Measurements from ENCODE around the gene ENKD1. TPM values are rescaled to one million over a fixed set of nuclear protein-coding genes. Genes with fewer than 3 reads are reported as not detected.

The ENKD1 gene
- total RNA-seq, 1 experiment from 2014 or later = 11.9 TPM

DNA sequence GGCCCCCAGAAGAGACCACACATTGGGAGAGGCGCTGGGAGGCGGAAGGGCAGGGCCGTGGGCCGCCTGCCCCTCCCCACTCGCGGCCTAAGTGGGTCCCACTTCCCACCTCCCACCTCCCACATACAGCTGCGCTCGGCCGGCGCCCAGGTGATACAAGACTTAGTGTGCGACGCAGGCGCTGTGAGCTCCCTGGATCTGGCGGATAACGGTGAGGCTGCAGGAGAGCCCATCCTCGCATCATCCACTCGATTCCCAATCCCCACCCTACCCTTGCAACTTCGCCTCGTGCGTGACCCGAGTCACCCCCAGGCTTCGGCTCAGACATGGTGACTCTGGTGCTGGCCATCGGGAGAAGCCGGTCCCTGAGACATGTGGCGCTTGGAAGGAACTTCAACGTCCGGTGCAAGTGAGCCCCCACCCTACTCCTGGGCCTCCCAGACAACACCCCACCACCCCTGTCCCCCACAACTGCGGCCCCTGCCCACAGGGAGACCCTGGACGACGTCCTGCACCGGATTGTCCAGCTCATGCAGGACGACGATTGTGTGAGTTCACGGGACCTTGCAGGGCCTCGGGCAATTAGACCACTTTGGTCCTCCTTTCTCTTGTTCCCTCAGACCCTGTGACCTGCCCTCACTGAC, 17.7 kb downstream of the ENKD1 start:
- Mint-ChIP-seq H3K36me3 (no peaks in the 10 kb centered on the region; the same call in 1 of the 2 replicates), H3K9me3 (no peaks in the 10 kb centered on the region), H3K27me3 (ENCODE audit: low read depth) (peaks cover 84% of the 10 kb centered on the region), H3K27ac (no peak overlapping the region), H3K4me3 (peak overlapping the region; percentile 52), H3K4me1 (peaks cover 12% of the 10 kb centered on the region)
- POLR2A ChIA-PET = interaction anchor here (1.4 to 1.6 kb wide), 2 partner anchors 12 to 105 kb away, joined by 3 to 9 read pairs; partner anchors contain the start of genes ACD and PARD6A
- TF ChIP-seq, protein P1, sequence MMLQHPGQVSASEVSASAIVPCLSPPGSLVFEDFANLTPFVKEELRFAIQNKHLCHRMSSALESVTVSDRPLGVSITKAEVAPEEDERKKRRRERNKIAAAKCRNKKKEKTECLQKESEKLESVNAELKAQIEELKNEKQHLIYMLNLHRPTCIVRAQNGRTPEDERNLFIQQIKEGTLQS (CRISPR knock-in tag; conservative IDR thresholded peaks at IDR 0.05) = no peak
- TF ChIP-seq ARID4B (CRISPR knock-in tag; IDR thresholded peaks at IDR 0.05; ENCODE audit: borderline replicate concordance) (no peak), NFE2L1 (CRISPR knock-in tag; IDR thresholded peaks at IDR 0.05) (no peak), MYBL2 (CRISPR knock-in tag; IDR thresholded peaks at IDR 0.05) (no peak), ELF4 (CRISPR knock-in tag; IDR thresholded peaks at IDR 0.05; ENCODE audit: low read depth) (no peak), ZNF232 (CRISPR knock-in tag; IDR thresholded peaks at IDR 0.05) (no peak), SMAD4 (CRISPR knock-in tag; IDR thresholded peaks at IDR 0.05) (no peak), TEAD4 (CRISPR knock-in tag; IDR thresholded peaks at IDR 0.05) (no peak), FOXP4 (CRISPR knock-in tag; IDR thresholded peaks at IDR 0.05) (no peak), MXD4 (CRISPR knock-in tag; IDR thresholded peaks at IDR 0.05; ENCODE audit: borderline replicate concordance) (no peak)
- DNase-seq (ENCODE audit: low spot score) (no peak), ATAC-seq (no peak)
- CTCF ChIA-PET = interaction anchor here (0.9 to 9.6 kb wide), 12 partner anchors 11 to 128 kb away, joined by 3 to 197 read pairs (median 10); partner anchors contain the start of genes ACD, C16orf86, CTCF and ENKD1

- H3K9me3 Mint-ChIP-seq = no peaks in the 10 kb centered on the region
- peaks cover 10% of the 10 kb centered on the region for H3K4me1 Mint-ChIP-seq
- H3K36me3 Mint-ChIP-seq = no peaks in the 10 kb centered on the region; the same call in 1 of the 2 replicates
- no peak for ATAC-seq
- H3K4me3 Mint-ChIP-seq = peak overlapping the region; percentile 44
- ChIA-PET CTCF (interaction anchor here (0.9 to 9.6 kb wide), 13 partner anchors 12 to 168 kb away, joined by 3 to 197 read pairs (median 9); partner anchors contain the start of genes ACD, C16orf86, CTCF and ENKD1), POLR2A (interaction anchor here (0.5 to 1.6 kb wide), 3 partner anchors 13 to 160 kb away, joined by 3 to 9 read pairs (median 4); partner anchors contain the start of genes ACD and PARD6A)
- no peak for TF ChIP-seq ZNF232 (CRISPR knock-in tag; IDR thresholded peaks at IDR 0.05)
- TF ChIP-seq FOXK1 (CRISPR knock-in tag; IDR thresholded peaks at IDR 0.05) = no peak
- TF ChIP-seq, protein P2, sequence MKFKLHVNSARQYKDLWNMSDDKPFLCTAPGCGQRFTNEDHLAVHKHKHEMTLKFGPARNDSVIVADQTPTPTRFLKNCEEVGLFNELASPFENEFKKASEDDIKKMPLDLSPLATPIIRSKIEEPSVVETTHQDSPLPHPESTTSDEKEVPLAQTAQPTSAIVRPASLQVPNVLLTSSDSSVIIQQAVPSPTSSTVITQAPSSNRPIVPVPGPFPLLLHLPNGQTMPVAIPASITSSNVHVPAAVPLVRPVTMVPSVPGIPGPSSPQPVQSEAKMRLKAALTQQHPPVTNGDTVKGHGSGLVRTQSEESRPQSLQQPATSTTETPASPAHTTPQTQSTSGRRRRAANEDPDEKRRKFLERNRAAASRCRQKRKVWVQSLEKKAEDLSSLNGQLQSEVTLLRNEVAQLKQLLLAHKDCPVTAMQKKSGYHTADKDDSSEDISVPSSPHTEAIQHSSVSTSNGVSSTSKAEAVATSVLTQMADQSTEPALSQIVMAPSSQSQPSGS (CRISPR knock-in tag; IDR thresholded peaks at IDR 0.05; ENCODE audit: borderline replicate concordance, low read depth) = no peak
- peaks cover 80% of the 10 kb centered on the region for H3K27me3 Mint-ChIP-seq (ENCODE audit: low read depth)
- H3K27ac Mint-ChIP-seq = no peak overlapping the region
- DNase-seq (ENCODE audit: low spot score) = peak; percentile 60
These were observed 18.3 kb downstream of the ENKD1 start for GRCh38 chr16:67648088-67648763.

All from WTC11 (cell line).